Amniotic stem cell (primary cell): ENCODE results near the gene AKAP6.
"Not testable (repeated sequence)": the region's sequence is repeated elsewhere in the genome, so short reads cannot be mapped to it uniquely, and the experiment has no call there.

Experiments
- DNase-seq: peaks from one replicate; lab custom pipeline; 2025; lab: John Stamatoyannopoulos, UW

The AKAP6 gene

GRCh38 chr14:32449648-32450047 lies 120.5 kb downstream of the AKAP6 start:
- DNase-seq, result no peak

GRCh38 chr14:32450919-32451675 lies 122.0 kb downstream of the AKAP6 start:
- no peak for DNase-seq

- DNase-seq, result no peak
These were observed 125.0 kb downstream of the AKAP6 start for GRCh38 chr14:32453857-32454810.

DNA sequence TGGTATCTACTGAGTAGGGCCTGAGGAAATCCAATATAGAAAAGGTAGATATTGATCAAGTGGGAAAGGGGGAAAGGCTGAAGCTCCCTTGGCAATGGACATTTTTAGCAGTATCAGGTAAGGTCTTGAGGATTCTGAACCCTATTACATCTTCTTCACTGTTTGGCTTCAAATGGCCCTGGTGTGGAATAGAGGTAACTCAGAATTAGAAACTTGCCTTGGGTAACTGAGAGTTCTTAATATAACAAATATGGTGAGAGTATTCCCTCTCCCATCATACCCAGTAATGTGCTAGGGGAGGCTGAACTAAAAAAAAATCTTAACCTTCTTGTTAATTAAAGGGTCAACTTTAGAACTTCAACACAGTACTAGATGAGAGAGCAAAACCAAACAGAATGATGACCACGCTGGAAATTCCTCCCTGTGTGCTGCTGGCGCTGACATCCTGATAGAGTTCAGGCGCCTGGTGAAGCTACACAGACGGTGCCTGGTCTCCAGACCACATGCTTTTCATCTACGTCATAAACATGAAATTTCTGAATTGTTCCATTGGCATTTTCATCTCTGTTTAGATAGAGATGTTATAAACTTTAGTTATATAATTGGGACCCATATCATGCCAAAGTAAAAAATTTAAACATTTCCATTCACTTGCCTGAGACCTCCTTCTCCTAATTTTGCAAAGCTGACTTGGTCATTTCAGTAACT lies 128.3 kb downstream of the AKAP6 start:
- peak; percentile 47 for DNase-seq

- DNase-seq, result no peak
These were observed 129.6 kb downstream of the AKAP6 start for GRCh38 chr14:32458720-32459119.

DNA sequence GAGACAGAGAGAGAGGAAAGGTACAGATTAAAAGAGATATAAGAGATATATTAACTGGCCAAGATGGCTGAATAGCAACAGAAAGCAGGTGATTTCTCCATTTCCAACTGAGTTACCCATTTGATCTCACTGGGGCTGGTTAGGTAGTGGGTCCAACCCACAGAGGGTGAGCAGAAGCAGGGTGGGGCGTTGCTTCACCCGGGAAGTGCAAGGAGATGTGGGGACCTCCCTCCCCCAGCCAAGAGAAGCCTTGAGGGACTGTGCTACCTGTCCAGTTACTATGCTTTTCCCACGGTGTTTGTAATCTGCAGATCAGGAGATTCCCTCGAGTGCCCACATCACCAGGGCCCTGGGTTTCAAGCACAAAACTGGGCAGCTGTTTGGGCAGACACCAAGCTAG lies 131.2 kb downstream of the AKAP6 start:
- no peak for DNase-seq

DNA sequence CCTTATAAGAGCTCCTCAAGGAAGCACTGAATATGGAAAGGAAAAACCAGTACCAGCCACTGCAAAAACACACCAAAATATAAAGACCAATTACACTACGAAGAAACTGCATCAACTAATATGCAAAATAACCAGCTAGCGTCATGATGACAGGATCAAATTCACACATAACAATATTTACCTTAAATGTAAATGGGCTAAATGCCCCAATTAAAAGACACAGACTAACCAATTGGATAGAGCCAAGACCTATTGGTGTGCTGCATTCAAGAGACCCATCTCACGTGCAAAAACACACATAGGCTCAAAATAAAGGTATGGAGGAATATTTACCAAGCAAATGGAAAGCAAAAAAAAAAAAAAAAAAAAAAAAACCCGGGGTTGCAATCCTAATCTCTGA lies 133.5 kb downstream of the AKAP6 start:
- DNase-seq, result not testable (repeated sequence)

- no peak for DNase-seq
These were observed 139.9 kb downstream of the AKAP6 start for GRCh38 chr14:32468955-32469354.

GRCh38 chr14:32469388-32470160 lies 140.5 kb downstream of the AKAP6 start:
- DNase-seq, result peak; percentile 33

DNA sequence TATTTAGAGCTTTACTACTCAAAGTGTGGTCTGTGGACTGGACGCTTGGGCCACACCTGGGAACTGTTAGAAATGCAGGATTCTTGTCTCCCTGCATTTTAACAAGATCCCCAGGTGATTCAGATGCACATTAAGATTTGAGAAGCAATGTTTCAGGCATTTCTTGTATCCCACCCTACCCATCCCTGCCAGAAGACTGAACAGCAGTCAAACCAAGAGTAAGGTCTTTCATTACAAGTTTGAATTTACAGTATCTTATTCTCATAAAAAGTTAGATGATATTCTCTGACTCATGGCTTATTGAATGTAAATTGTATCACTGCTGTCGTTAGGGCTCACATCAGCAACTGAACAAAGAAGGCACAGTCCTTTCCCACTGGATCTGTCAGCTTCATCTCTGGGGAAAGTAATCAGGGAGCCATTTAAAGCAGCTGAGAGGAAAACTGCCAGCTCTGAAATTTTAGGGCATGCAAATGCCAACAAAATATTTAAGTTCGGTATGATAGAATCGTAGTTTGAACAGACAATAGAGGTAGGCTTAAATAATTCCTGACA lies 141.1 kb downstream of the AKAP6 start:
- no peak for DNase-seq

DNA sequence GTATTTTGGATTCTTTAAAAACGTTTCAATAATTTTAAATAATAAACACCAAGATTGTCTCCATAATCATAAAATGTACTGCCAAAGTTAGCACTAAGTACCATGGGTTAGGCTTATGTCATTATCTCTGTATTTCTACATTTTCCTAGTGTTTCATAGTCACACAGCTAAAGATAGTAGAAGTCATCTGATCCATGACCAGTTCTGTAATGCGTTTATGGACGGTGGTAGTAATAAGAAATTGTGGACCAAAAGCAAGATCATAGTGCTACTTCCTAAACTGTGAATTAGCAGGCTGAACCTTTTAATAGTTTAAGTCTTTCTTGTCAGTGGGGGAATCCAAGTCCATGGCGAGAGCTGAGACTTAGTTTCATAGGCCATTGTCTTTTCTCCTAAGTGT lies 142.1 kb downstream of the AKAP6 start:
- DNase-seq, result no peak

- DNase-seq, result no peak
These were observed 143.0 kb downstream of the AKAP6 start for GRCh38 chr14:32472076-32472475.

GRCh38 chr14:32472512-32473463 lies 143.7 kb downstream of the AKAP6 start:
- peak; percentile 51 for DNase-seq

DNA sequence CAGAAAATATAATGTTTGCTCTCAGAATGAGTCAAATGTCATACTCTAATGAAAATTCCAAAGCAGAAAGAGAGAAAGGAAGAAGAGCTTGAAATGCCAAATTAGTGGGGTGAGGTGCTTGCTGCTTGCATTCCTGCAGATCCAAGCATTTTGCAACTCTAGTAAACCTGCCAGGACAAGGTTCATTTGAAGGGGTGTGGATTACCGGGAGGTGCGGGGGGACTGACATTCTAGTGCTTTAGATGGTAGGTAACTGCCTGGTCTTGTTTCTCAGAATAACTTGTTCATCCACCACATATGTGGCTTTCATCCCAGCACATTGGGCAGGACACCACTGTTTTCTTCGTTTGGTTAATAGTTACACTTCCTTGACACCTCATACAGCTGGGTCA lies 144.4 kb downstream of the AKAP6 start:
- DNase-seq, result no peak

DNA sequence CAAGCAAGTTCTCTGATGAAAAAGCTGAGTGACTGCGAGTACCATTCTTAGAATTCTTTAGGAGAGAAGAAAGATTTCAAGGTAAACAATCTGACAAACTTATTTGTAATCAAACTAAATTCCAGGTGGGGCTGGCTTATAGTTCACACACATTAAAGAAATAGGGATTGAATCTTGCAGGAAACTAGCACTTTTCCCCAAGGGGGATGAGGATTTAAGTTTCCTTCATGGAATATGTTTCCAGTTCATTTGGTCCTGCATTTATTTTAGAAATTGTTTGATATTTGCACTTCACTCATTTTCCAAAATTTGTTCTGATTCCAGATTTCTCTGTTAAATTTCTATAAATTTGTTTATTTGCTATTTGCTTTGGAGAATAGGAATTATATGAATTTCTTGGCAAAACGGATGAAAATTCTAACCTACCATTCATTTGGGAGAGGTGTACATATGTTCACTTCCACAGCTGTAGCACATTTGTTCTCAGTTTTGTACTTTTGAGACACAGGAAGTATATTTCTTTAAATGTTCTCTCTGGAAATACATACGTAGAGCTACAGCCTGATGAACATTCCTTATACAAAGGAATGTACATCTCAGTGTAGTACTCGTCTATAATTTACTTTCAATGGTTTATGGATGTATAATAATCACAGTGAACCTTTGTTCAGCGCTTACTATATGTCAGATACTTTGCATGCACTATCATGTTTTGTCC lies 145.5 kb downstream of the AKAP6 start:
- no peak for DNase-seq

DNA sequence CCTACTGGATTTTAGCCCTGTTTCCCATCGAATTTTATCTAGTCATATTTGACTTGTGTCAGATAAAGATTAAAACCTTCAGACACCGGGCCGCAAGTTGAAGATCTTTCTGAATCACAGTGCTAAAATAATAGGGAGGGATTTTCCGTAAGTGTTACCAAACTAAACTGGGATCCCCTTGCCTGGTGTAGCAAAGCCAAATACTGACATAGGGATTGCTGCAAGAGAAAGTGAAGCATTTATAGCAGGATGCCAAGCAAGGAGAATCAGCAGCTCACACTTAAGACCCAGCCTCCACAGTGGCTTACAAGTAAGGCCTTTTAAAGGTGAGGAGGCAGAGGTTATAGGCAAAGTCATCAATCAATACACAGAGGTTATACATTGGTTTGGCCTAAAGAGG lies 147.4 kb downstream of the AKAP6 start:
- DNase-seq, result no peak

DNA sequence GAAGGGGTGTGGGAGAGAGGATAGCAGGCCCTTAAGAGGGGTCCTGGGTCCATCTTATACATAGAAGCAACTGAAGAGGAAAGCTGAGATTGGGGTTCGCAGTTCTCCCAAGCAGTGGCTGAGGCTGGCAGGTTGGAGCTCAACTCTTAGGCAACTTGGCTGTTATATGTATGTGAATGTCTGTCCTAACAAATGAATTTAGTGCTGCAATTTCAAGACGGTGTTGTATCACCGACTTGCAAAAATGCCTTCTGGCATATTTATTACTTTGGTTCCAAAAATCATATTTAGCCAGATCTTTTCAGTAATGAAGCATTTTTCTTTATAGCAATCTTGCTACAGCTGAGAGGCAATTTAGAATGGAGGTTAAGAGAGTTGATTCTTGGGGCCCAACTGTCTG lies 148.3 kb downstream of the AKAP6 start:
- DNase-seq, result no peak

DNA sequence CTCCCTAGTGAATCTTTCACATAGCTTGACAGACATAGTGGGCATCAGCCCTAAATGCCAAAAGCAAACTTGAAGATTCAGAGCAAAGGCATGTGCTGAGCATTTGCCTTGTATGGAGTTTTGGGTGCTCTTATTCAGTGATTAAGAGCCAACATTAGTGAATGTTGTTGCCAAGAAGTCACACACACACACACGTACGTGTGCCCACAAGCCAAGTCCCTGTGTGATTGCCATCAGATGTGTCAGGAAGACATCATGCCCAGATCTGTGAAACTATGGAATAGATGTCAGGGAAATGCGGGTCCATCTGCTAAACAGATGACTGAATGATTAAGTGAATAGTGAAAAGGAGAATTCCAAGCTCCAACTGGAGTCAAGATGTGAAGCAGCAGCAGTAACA lies 149.0 kb downstream of the AKAP6 start:
- DNase-seq, result no peak

GRCh38 chr14:32480337-32480736 lies 151.2 kb downstream of the AKAP6 start:
- no peak for DNase-seq

GRCh38 chr14:32481707-32482106 lies 152.6 kb downstream of the AKAP6 start:
- no peak for DNase-seq
